Uterus (tissue), 2 donors: Measurements from ENCODE around the gene RPIA.
"Not testable (repeated sequence)": the region's sequence is repeated elsewhere in the genome, so short reads cannot be mapped to it uniquely, and the experiment has no call there.

ENCODE experiments used
- CTCF ChIP-seq, 4 experiments: fragments of 200-600 bp in 2 of 4; fragments of 450-650 bp in 2 of 4; sonication (generic) in 2 of 4; IDR thresholded peaks; one replicate each; pipeline ENCODE4 v1.5.1; 2016 to 2019; ENCODE audit warnings: antibody characterized with exemption in 4 of 4, mild to moderate bottlenecking in 2 of 4, moderate library complexity in 1 of 4
- POLR2A ChIP-seq, 2 donors: fragments of 450-650 bp; IDR thresholded peaks; one replicate each; pipeline ENCODE4 v1.6.1; 2016; ENCODE audit warnings: antibody characterized with exemption in 2 of 2, mild to moderate bottlenecking in 1 of 2, moderate library complexity in 1 of 2

GRCh38 chr2:88795932-88796331 lies 104.5 kb downstream of the RPIA start:
- not testable (repeated sequence) for TF ChIP-seq CTCF, POLR2A (IDR thresholded peaks at IDR 0.05)
